T-helper 2 cell treated with Interferon-gamma antibody and Interleukin-4, amounts not matched to agents 5 μg/mL and 100 μg/mL, for 36 hours (primary cell): ENCODE data around the gene UPF1.
A peak's percentile ranks its signal among the peaks of the same experiment; 100 is the strongest.
"Not testable (repeated sequence)": the region's sequence is repeated elsewhere in the genome, so short reads cannot be mapped to it uniquely, and the experiment has no call there.

Experiments used
- DNase-seq: peaks from one replicate; pipeline ENCODE4 v3.0.0; 2021; ENCODE audit warnings: low spot score
- H3K27ac Mint-ChIP-seq: one replicate; pipeline ENCODE4 v1.8.0; 2021; ENCODE audit warnings: mild to moderate bottlenecking, mixed read lengths
- H3K27me3 Mint-ChIP-seq: one replicate; pipeline ENCODE4 v1.8.0; 2021; ENCODE audit warnings: low read depth, mixed read lengths
- H3K36me3 Mint-ChIP-seq: one replicate; pipeline ENCODE4 v1.8.0; 2021; ENCODE audit warnings: low read depth, mixed read lengths
- H3K4me1 Mint-ChIP-seq: one replicate; pipeline ENCODE4 v1.8.0; 2021; ENCODE audit warnings: low read depth, mixed read lengths
- H3K4me3 Mint-ChIP-seq: one replicate; pipeline ENCODE4 v1.8.0; 2022; ENCODE audit warnings: mild to moderate bottlenecking, moderate library complexity, mixed read lengths
- H3K9me3 Mint-ChIP-seq: one replicate; pipeline ENCODE4 v1.8.0; 2021; ENCODE audit warnings: mixed read lengths

UPF1 gene

GRCh38 chr19:18807861-18808331 lies 23.9 kb upstream of the UPF1 start:
- Mint-ChIP-seq H3K4me3 (no peak overlapping the region), H3K27me3 (peaks cover 4% of the 10 kb centered on the region), H3K4me1 (peaks cover 3% of the 10 kb centered on the region), H3K36me3 (no peaks in the 10 kb centered on the region), H3K9me3 (no peaks in the 10 kb centered on the region), H3K27ac (no peak overlapping the region)
- no peak for DNase-seq

GRCh38 chr19:18809149-18809868 lies 22.4 kb upstream of the UPF1 start:
- Mint-ChIP-seq H3K36me3 (no peaks in the 10 kb centered on the region), H3K9me3 (no peaks in the 10 kb centered on the region), H3K4me1 (peaks cover 3% of the 10 kb centered on the region), H3K4me3 (no peak overlapping the region), H3K27ac (no peak overlapping the region), H3K27me3 (peaks cover 6% of the 10 kb centered on the region)
- no peak for DNase-seq

GRCh38 chr19:18811638-18812037 lies 20.1 kb upstream of the UPF1 start:
- H3K36me3 Mint-ChIP-seq, H3K4me1 Mint-ChIP-seq, H3K27ac Mint-ChIP-seq, DNase-seq, H3K9me3 Mint-ChIP-seq, H3K27me3 Mint-ChIP-seq, H3K4me3 Mint-ChIP-seq: not testable (repeated sequence)

- H3K4me1 Mint-ChIP-seq: peaks cover 3% of the 10 kb centered on the region
- no peak overlapping the region for H3K27ac Mint-ChIP-seq
- H3K27me3 Mint-ChIP-seq: peaks cover 2% of the 10 kb centered on the region
- DNase-seq: no peak
- no peak overlapping the region for H3K4me3 Mint-ChIP-seq
- H3K9me3 Mint-ChIP-seq: no peaks in the 10 kb centered on the region
- no peaks in the 10 kb centered on the region for H3K36me3 Mint-ChIP-seq
Measured at GRCh38 chr19:18814063-18814462, 17.7 kb upstream of the UPF1 start.

GRCh38 chr19:18815673-18816072 lies 16.1 kb upstream of the UPF1 start:
- no peak for DNase-seq
- Mint-ChIP-seq H3K4me3 (no peak overlapping the region), H3K27me3 (peaks cover 2% of the 10 kb centered on the region), H3K27ac (no peak overlapping the region), H3K4me1 (no peaks in the 10 kb centered on the region), H3K9me3 (no peaks in the 10 kb centered on the region), H3K36me3 (no peaks in the 10 kb centered on the region)

- H3K9me3 Mint-ChIP-seq, H3K27ac Mint-ChIP-seq, DNase-seq, H3K36me3 Mint-ChIP-seq, H3K4me3 Mint-ChIP-seq, H3K4me1 Mint-ChIP-seq, H3K27me3 Mint-ChIP-seq: not testable (repeated sequence)
Measured at GRCh38 chr19:18816645-18817044, 15.1 kb upstream of the UPF1 start.

- H3K4me1 Mint-ChIP-seq: no peaks in the 10 kb centered on the region
- peaks cover 2% of the 10 kb centered on the region for H3K27me3 Mint-ChIP-seq
- H3K4me3 Mint-ChIP-seq: no peak overlapping the region
- no peak overlapping the region for H3K27ac Mint-ChIP-seq
- DNase-seq: no peak
- no peaks in the 10 kb centered on the region for H3K36me3 Mint-ChIP-seq
- no peaks in the 10 kb centered on the region for H3K9me3 Mint-ChIP-seq
Measured at GRCh38 chr19:18817574-18817973, 14.2 kb upstream of the UPF1 start.

GRCh38 chr19:18828786-18829185 lies 3.0 kb upstream of the UPF1 start:
- Mint-ChIP-seq H3K4me1 (peaks cover 7% of the 10 kb centered on the region), H3K36me3 (peaks cover 11% of the 10 kb centered on the region), H3K27ac (no peak overlapping the region), H3K4me3 (no peak overlapping the region), H3K9me3 (peaks cover 12% of the 10 kb centered on the region), H3K27me3 (peaks cover 13% of the 10 kb centered on the region)
- DNase-seq: no peak

GRCh38 chr19:18830488-18830887 lies 1.3 kb upstream of the UPF1 start:
- Mint-ChIP-seq H3K27me3 (peaks cover 13% of the 10 kb centered on the region), H3K36me3 (peaks cover 27% of the 10 kb centered on the region), H3K4me3 (peak overlapping the region; percentile 27), H3K27ac (no peak overlapping the region), H3K4me1 (peaks cover 21% of the 10 kb centered on the region), H3K9me3 (peaks cover 12% of the 10 kb centered on the region)
- DNase-seq: no peak

- peak overlapping the region; percentile 93 for H3K27ac Mint-ChIP-seq
- H3K4me1 Mint-ChIP-seq: peaks cover 30% of the 10 kb centered on the region
- peaks cover 5% of the 10 kb centered on the region for H3K27me3 Mint-ChIP-seq
- H3K4me3 Mint-ChIP-seq: peak overlapping the region; percentile 94
- H3K9me3 Mint-ChIP-seq: peaks cover 3% of the 10 kb centered on the region
- peaks cover 38% of the 10 kb centered on the region for H3K36me3 Mint-ChIP-seq
- DNase-seq: peak; percentile 30
Measured at GRCh38 chr19:18832306-18833140, 764 bp downstream of the UPF1 start.

GRCh38 chr19:18833141-18833476 lies 1.4 kb downstream of the UPF1 start:
- no peak for DNase-seq

GRCh38 chr19:18833849-18834643 lies 2.3 kb downstream of the UPF1 start:
- Mint-ChIP-seq H3K9me3 (no peaks in the 10 kb centered on the region), H3K4me3 (peak overlapping the region; percentile 94), H3K27me3 (no peaks in the 10 kb centered on the region), H3K4me1 (peaks cover 36% of the 10 kb centered on the region), H3K36me3 (peaks cover 49% of the 10 kb centered on the region), H3K27ac (peak overlapping the region; percentile 52)
- DNase-seq: no peak

More at GRCh38 chr19:18833141-18833476, 1.4 kb downstream of the UPF1 start:
- Mint-ChIP-seq H3K4me3 (peak overlapping the region; percentile 94), H3K9me3 (no peaks in the 10 kb centered on the region), H3K4me1 (peaks cover 36% of the 10 kb centered on the region), H3K27ac (peak overlapping the region; percentile 93), H3K27me3 (no peaks in the 10 kb centered on the region), H3K36me3 (peaks cover 44% of the 10 kb centered on the region)

- Mint-ChIP-seq H3K27ac (no peak overlapping the region), H3K9me3 (no peaks in the 10 kb centered on the region), H3K4me3 (peak overlapping the region; percentile 94), H3K4me1 (peaks cover 36% of the 10 kb centered on the region), H3K36me3 (peaks cover 49% of the 10 kb centered on the region), H3K27me3 (no peaks in the 10 kb centered on the region)
- no peak for DNase-seq
Measured at GRCh38 chr19:18834644-18834984, 2.9 kb downstream of the UPF1 start.
